PC-3 (cell line): Measurements from ENCODE around the gene VPS51. TPM values are rescaled to one million over a fixed set of nuclear protein-coding genes. Genes with fewer than 3 reads are reported as not detected.

ENCODE experiments used
- ATAC-seq: fragments of 200-7000 bp; cut with Tn5 transposase; 2 replicates; pipeline ENCODE4 v1.9.1; 2020; ENCODE audit warnings: mild to moderate bottlenecking, moderate library complexity
- BruUV-seq: library from RNA; stranded (reverse); fragments of 400-500 nt; replicated peaks from 2 replicates; lab custom pipeline; 2021; lab: Mats Ljungman, UMichigan
- CTCF ChIA-PET: fragments of 300-600 bp; sonication (Branson Sonifier 250); formaldehyde crosslinking; loops from one replicate; lab custom pipeline; 2022; ENCODE audit warnings: antibody characterized with exemption; lab: Charles Lee
- POLR2A ChIA-PET: fragments of 300-600 bp; sonication (Branson Sonifier 250); formaldehyde crosslinking; loops from one replicate; lab custom pipeline; 2022; ENCODE audit warnings: antibody characterized with exemption; ENCODE audit not compliant: unreplicated experiment; lab: Charles Lee
- DNase-seq: peaks from one replicate; pipeline ENCODE4 v3.0.0-alpha.2; 2015
- H2AFZ ChIP-seq: fragments of 300-600 bp; sonication (generic); 2 replicates; pipeline ENCODE4 v1.6.0; 2016; ENCODE audit warnings: antibody characterized with exemption, low read length
- H3F3A ChIP-seq: fragments of 300-600 bp; sonication (generic); one replicate; pipeline ENCODE4 v1.6.0; 2017; ENCODE audit warnings: antibody characterized with exemption, low read length, control low read depth, mild to moderate bottlenecking; ENCODE audit not compliant: unreplicated experiment
- H3K27ac ChIP-seq: fragments of 300-600 bp; sonication (generic); 2 replicates; pipeline ENCODE4 v1.5.1; 2016; ENCODE audit warnings: mild to moderate bottlenecking, low read length
- H3K27me3 ChIP-seq: fragments of 300-600 bp; sonication (generic); 2 replicates; pipeline ENCODE4 v1.6.1; 2016; ENCODE audit warnings: low read length, mixed read lengths
- H3K36me3 ChIP-seq: fragments of 300-600 bp; sonication (generic); 2 replicates; pipeline ENCODE4 v1.6.1; 2016; ENCODE audit warnings: low read depth, mixed run types, low read length, mixed read lengths
- H3K4me1 ChIP-seq: fragments of 300-600 bp; sonication (generic); 2 replicates; pipeline ENCODE4 v1.5.1; 2016; ENCODE audit warnings: low read length; ENCODE audit not compliant: insufficient read depth
- H3K4me2 ChIP-seq: fragments of 300-600 bp; sonication (generic); 2 replicates; pipeline ENCODE4 v1.6.0; 2016; ENCODE audit warnings: low read length
- H3K4me3 ChIP-seq: fragments of 300-600 bp; sonication (generic); 2 replicates; pipeline ENCODE4 v1.5.1; 2016; ENCODE audit warnings: mild to moderate bottlenecking, low read length, mixed read lengths
- H3K79me2 ChIP-seq: fragments of 300-600 bp; sonication (generic); 2 replicates; pipeline ENCODE4 v1.6.1; 2017; ENCODE audit warnings: low read length, mixed read lengths
- H3K9ac ChIP-seq: fragments of 300-600 bp; sonication (generic); 2 replicates; pipeline ENCODE4 v1.6.0; 2016; ENCODE audit warnings: mild to moderate bottlenecking, low read length
- H3K9me2 ChIP-seq: fragments of 300-600 bp; sonication (generic); replicated peaks from 2 replicates; pipeline ENCODE4 v1.6.1; 2016; ENCODE audit warnings: mixed run types, low read length, mixed read lengths
- H3K9me3 ChIP-seq: fragments of 300-600 bp; sonication (generic); 2 replicates; pipeline ENCODE4 v1.6.1; 2016; ENCODE audit warnings: low read length, mixed read lengths
- H4K20me1 ChIP-seq: fragments of 300-600 bp; sonication (generic); 2 replicates; pipeline ENCODE4 v1.6.1; 2016; ENCODE audit warnings: low read length, mixed read lengths
- CTCF ChIP-seq: fragments of 300-600 bp; sonication (generic); conservative IDR thresholded peaks from 2 replicates; pipeline ENCODE4 v1.5.1; 2017; ENCODE audit warnings: antibody characterized with exemption, low read depth, mild to moderate bottlenecking, low read length
- EZH2 ChIP-seq: fragments of 300-600 bp; sonication (generic); IDR thresholded peaks from one replicate; pipeline ENCODE4 v1.6.1; 2017; ENCODE audit warnings: antibody characterized with exemption, mild to moderate bottlenecking, low read length; ENCODE audit not compliant: unreplicated experiment
- EZH2phosphoT487 ChIP-seq: fragments of 300-600 bp; sonication (generic); IDR thresholded peaks from 2 replicates; pipeline ENCODE4 v1.6.1; 2018; ENCODE audit warnings: mild to moderate bottlenecking, antibody characterized with exemption, low read length, borderline replicate concordance
- intact Hi-C: fragments of 100-400 bp; cut with micrococcal nuclease; formaldehyde crosslinking; loops from 2 replicates; pipeline ENCODE4 v1.9.0; 2023
- total RNA-seq: library from RNA; depleted of rRNA; stranded (reverse); fragments of >200 nt; gene quantifications from 2 replicates; pipeline ENCODE4 v1.2.3, GENCODE V29; 2014

Gene VPS51
- total RNA-seq, 1 experiment from 2014 or later: 414 TPM

- no peaks in the 10 kb centered on the region for H3K36me3 ChIP-seq
- BruUV-seq: no TSS peak
- ATAC-seq (no peak), DNase-seq (no peak)
- ChIA-PET CTCF (no interaction called here), POLR2A (no interaction called here)
- no peak overlapping the region for H3K4me2 ChIP-seq
- H3K79me2 ChIP-seq: peaks cover 27% of the 10 kb centered on the region
- no peak overlapping the region for H3K27ac ChIP-seq
- H3F3A ChIP-seq: no peaks in the 10 kb centered on the region
- H3K9me2 ChIP-seq: no peaks in the 10 kb centered on the region
- H2AFZ ChIP-seq: no peak overlapping the region
- no peak overlapping the region for H3K9ac ChIP-seq
- H3K9me3 ChIP-seq: no peaks in the 10 kb centered on the region
- intact Hi-C loops: no loop called here
- H3K4me1 ChIP-seq: no peaks in the 10 kb centered on the region; the same call in 1 of the 2 replicates
- H4K20me1 ChIP-seq: no peaks in the 10 kb centered on the region
- no peaks in the 10 kb centered on the region for H3K27me3 ChIP-seq
- TF ChIP-seq EZH2phosphoT487: no peak
- TF ChIP-seq CTCF: no peak
- no peak for TF ChIP-seq EZH2
- no peak overlapping the region for H3K4me3 ChIP-seq
Observed at GRCh38 chr11:65107078-65107477, 11.1 kb downstream of the VPS51 start.

- peaks cover 25% of the 10 kb centered on the region for H3K79me2 ChIP-seq
- no peaks in the 10 kb centered on the region for H4K20me1 ChIP-seq
- H2AFZ ChIP-seq: no peak overlapping the region
- ATAC-seq: no peak
- no peak for DNase-seq
- no peak overlapping the region for H3K4me2 ChIP-seq
- no peak overlapping the region for H3K27ac ChIP-seq
- H3F3A ChIP-seq: no peaks in the 10 kb centered on the region
- BruUV-seq: no TSS peak
- TF ChIP-seq EZH2phosphoT487 (no peak), CTCF (no peak), EZH2 (no peak)
- H3K9me3 ChIP-seq: no peaks in the 10 kb centered on the region
- peaks cover 3% of the 10 kb centered on the region for H3K4me1 ChIP-seq
- POLR2A ChIA-PET: no interaction called here
- H3K27me3 ChIP-seq: no peaks in the 10 kb centered on the region
- CTCF ChIA-PET: no interaction called here
- H3K4me3 ChIP-seq: no peak overlapping the region
- H3K9me2 ChIP-seq: no peaks in the 10 kb centered on the region
- intact Hi-C loops: no loop called here
- no peaks in the 10 kb centered on the region for H3K36me3 ChIP-seq
- no peak overlapping the region for H3K9ac ChIP-seq
Observed at GRCh38 chr11:65107751-65108468, 11.9 kb downstream of the VPS51 start.

GRCh38 chr11:65108469-65109123, 12.6 kb downstream of the VPS51 start:
- no peaks in the 10 kb centered on the region for H3K9me2 ChIP-seq
- no peaks in the 10 kb centered on the region for H3K9me3 ChIP-seq
- no peak for DNase-seq
- H4K20me1 ChIP-seq: no peaks in the 10 kb centered on the region
- H2AFZ ChIP-seq: no peak overlapping the region
- H3K4me1 ChIP-seq: peaks cover 9% of the 10 kb centered on the region
- ATAC-seq: no peak
- BruUV-seq: no TSS peak
- H3K27ac ChIP-seq: no peak overlapping the region
- H3K9ac ChIP-seq: no peak overlapping the region
- TF ChIP-seq EZH2phosphoT487: no peak
- TF ChIP-seq CTCF: no peak
- TF ChIP-seq EZH2: no peak
- POLR2A ChIA-PET: no interaction called here
- no peaks in the 10 kb centered on the region for H3K27me3 ChIP-seq
- H3K4me2 ChIP-seq: no peak overlapping the region
- H3F3A ChIP-seq: no peaks in the 10 kb centered on the region
- H3K79me2 ChIP-seq: peaks cover 20% of the 10 kb centered on the region
- intact Hi-C loops: no loop called here
- no peak overlapping the region for H3K4me3 ChIP-seq
- CTCF ChIA-PET: interaction anchor here (0.6 kb wide), 1 partner anchor 11 kb away, joined by 3 read pairs; no protein-coding TSS in a partner anchor
- H3K36me3 ChIP-seq: no peaks in the 10 kb centered on the region
